Activated naive CD8-positive, alpha-beta T cell treated with anti-CD3 and anti-CD28 coated beads, Interleukin-2, amount 10 ng/mL, durations not matched to agents 7 days and 5 days (primary cell): ENCODE results near the gene ABR. TPM values are rescaled to one million over a fixed set of nuclear protein-coding genes. Genes with fewer than 3 reads are reported as not detected.
"Not testable (repeated sequence)": the region's sequence is repeated elsewhere in the genome, so short reads cannot be mapped to it uniquely, and the experiment has no call there.

ENCODE experiments used
- ATAC-seq: fragments of 150-1000 bp; cut with Tn5 transposase; one replicate; pipeline ENCODE4 v1.10.0; 2021; ENCODE audit warnings: low read depth, moderate library complexity
- POLR2A ChIA-PET: fragments of 350-600 bp; sonication (Branson Sonifier 250); formaldehyde crosslinking; loops from one replicate; lab custom pipeline; 2021; ENCODE audit warnings: antibody characterized with exemption; lab: Charles Lee
- DNase-seq: peaks from one replicate; pipeline ENCODE4 v3.0.0; 2021
- H3K27ac Mint-ChIP-seq: one replicate; pipeline ENCODE4 v1.8.0; 2022; ENCODE audit warnings: mild to moderate bottlenecking, mixed read lengths
- H3K27me3 Mint-ChIP-seq: one replicate; pipeline ENCODE4 v1.8.0; 2022; ENCODE audit warnings: mild to moderate bottlenecking, moderate library complexity, mixed read lengths
- H3K36me3 Mint-ChIP-seq: one replicate; pipeline ENCODE4 v1.8.0; 2021; ENCODE audit warnings: mild to moderate bottlenecking, mixed read lengths
- H3K4me1 Mint-ChIP-seq: one replicate; pipeline ENCODE4 v1.8.0; 2021; ENCODE audit warnings: mixed read lengths
- H3K4me3 Mint-ChIP-seq: one replicate; pipeline ENCODE4 v1.8.0; 2022; ENCODE audit warnings: mild to moderate bottlenecking, moderate library complexity, mixed read lengths
- H3K9me3 Mint-ChIP-seq: one replicate; pipeline ENCODE4 v1.8.0; 2021; ENCODE audit warnings: mixed read lengths
- total RNA-seq, 2 experiments: library from RNA; stranded (reverse); gene quantifications; one replicate each; pipeline ENCODE4 v1.2.3, GENCODE V29; 2021

The ABR gene
- total RNA-seq, 2 experiments from 2014 or later: 156 to 158 TPM

DNA sequence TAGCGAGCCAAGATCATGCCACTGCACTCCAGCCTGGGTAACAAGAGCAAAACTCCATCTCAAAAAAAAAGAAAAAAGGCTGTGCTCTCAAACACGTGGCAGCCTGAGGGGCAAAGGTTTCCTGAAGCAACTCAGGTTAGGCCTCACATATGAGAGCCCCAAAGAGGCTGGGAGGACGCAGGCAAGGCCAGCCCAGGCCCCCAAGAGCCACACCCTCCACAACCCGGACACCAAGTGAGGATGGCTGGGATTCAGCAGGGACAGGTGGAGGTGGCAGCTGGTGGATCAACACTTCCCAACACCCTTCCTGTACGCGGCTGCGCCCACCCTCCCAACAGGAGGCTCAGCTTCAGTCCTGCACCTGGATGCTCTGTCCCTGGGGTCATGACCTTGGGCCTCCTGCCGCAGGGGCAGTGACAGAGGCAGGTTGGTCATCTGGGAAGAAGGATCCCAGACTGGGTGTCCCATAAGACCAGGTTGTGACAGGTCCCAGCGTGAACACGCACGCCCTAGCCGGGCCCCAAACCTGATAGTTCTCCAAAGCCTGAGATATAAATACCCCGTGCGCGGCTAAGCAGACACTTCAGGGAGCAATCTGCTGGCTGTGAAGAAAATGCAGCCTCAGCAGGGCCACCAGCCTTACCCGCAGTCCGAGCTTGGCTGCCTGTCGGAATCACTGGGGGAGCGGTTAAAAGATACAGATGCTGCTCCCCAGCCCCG lies 104.7 kb downstream of the ABR start:
- POLR2A ChIA-PET: no interaction called here
- no peaks in the 10 kb centered on the region for H3K9me3 Mint-ChIP-seq
- ATAC-seq (no peak), DNase-seq (no peak)
- H3K36me3 Mint-ChIP-seq: peaks cover 5% of the 10 kb centered on the region
- no peak overlapping the region for H3K4me3 Mint-ChIP-seq
- H3K27ac Mint-ChIP-seq: no peak overlapping the region
- no peaks in the 10 kb centered on the region for H3K4me1 Mint-ChIP-seq
- H3K27me3 Mint-ChIP-seq: no peaks in the 10 kb centered on the region

- POLR2A ChIA-PET, DNase-seq, ATAC-seq, H3K27ac Mint-ChIP-seq, H3K4me1 Mint-ChIP-seq, H3K4me3 Mint-ChIP-seq, H3K9me3 Mint-ChIP-seq, H3K27me3 Mint-ChIP-seq, H3K36me3 Mint-ChIP-seq: not testable (repeated sequence)
These were observed 105.7 kb downstream of the ABR start for GRCh38 chr17:1073963-1074625.

DNA sequence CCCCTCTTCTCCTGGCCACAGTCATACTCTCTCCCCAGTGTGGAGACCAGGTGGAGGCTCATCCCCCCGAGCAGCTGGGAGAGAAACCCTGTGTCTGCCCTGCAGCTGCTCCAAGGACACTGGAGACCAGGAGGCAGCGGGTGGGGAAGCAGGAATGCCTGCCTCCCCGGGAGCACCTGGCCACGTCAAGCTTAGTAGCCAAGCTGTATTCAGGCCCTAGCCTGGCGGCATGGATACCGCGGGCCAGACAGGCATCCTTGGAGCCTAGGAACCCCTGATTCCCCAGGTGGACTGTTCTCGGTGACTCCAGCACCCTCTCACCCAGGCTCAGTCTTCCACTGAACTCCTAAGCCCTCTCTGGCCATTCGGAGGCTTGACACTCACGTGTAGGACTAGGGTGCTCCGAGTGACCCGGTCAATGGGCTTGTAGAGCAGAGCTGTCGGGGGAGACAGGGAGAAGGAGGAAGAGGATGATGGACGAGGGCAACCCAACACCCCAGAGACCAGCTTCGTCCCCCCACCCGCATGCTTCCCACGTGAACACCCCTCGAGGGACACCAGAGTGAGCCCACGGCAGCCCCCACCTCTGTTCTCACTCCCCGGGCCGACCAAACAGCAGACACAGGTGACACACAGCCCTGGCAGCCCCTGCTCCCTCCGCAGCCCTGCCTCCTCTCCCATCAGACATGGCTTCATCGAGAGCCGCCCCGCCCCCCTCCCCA lies 106.4 kb downstream of the ABR start:
- Mint-ChIP-seq H3K36me3 (peaks cover 11% of the 10 kb centered on the region), H3K4me1 (no peaks in the 10 kb centered on the region), H3K4me3 (no peak overlapping the region), H3K27ac (no peak overlapping the region), H3K9me3 (no peaks in the 10 kb centered on the region), H3K27me3 (no peaks in the 10 kb centered on the region)
- DNase-seq (no peak), ATAC-seq (no peak)
- POLR2A ChIA-PET: no interaction called here

- Mint-ChIP-seq H3K36me3 (peaks cover 19% of the 10 kb centered on the region), H3K4me3 (no peak overlapping the region), H3K27ac (no peak overlapping the region), H3K9me3 (no peaks in the 10 kb centered on the region), H3K27me3 (no peaks in the 10 kb centered on the region), H3K4me1 (no peaks in the 10 kb centered on the region)
- POLR2A ChIA-PET: no interaction called here
- DNase-seq (no peak), ATAC-seq (no peak)
These were observed 107.2 kb downstream of the ABR start for GRCh38 chr17:1072551-1072961.

DNA sequence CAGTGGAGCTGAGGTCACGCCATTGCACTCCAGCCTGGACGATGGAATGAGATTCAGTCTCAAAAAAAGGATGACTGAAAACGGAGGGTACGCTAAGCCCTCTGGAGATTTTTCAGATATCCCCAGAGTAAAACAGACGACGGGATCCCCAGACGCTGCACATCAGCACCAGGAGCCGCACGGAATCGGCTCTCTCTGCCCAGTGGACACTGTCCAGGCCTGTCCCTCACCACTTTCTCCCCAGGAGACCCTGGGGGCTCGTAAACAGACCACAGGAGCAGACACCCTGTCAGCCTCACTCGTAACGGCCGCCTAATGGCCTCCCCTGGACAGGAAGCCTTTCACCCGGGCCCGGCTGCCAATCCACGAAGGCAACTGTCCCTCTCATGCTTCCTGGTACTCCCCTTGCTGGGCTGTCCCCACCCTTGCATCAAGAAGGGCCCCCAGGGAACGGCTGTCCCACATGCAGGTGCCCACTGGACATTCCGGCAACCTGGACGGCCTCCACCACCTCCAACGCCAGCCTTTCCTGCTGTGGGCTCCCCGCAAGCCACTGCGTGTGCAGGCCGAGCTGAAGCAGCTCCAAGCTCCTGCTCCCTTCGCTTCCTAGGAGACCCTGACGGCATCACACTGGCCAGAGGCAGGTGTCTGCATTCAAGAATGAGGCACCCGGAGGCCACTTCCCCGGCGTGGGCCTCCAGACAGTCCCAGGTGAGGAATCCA lies 108.5 kb downstream of the ABR start:
- no peak overlapping the region for H3K27ac Mint-ChIP-seq
- H3K4me3 Mint-ChIP-seq: no peak overlapping the region
- peaks cover 1% of the 10 kb centered on the region for H3K9me3 Mint-ChIP-seq
- DNase-seq (no peak), ATAC-seq (no peak)
- H3K4me1 Mint-ChIP-seq: no peaks in the 10 kb centered on the region
- POLR2A ChIA-PET: no interaction called here
- no peaks in the 10 kb centered on the region for H3K27me3 Mint-ChIP-seq
- peaks cover 32% of the 10 kb centered on the region for H3K36me3 Mint-ChIP-seq

DNA sequence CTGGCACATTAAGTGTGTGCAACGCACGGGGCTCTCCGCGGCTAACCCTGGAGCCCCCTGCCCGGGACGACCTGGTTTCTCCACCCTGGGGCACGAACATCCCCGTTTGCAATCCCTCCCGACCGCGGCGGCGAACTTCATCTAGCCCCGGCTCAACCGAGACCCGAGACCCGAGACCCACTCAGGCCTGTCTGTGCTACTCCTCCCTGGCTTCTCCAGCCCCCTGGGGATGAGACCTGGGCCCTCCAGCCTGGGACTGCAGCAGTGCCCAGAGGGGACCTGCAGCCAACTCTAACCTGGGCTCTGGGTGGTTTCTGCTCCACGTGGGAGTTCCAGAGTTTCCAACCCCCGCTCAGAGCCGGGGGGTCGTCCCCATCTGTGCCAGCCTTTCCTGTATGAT lies 109.4 kb downstream of the ABR start:
- Mint-ChIP-seq H3K36me3 (peaks cover 40% of the 10 kb centered on the region), H3K27me3 (no peaks in the 10 kb centered on the region), H3K9me3 (peaks cover 3% of the 10 kb centered on the region), H3K27ac (no peak overlapping the region), H3K4me1 (no peaks in the 10 kb centered on the region), H3K4me3 (no peak overlapping the region)
- DNase-seq (no peak), ATAC-seq (no peak)
- POLR2A ChIA-PET: no interaction called here

DNA sequence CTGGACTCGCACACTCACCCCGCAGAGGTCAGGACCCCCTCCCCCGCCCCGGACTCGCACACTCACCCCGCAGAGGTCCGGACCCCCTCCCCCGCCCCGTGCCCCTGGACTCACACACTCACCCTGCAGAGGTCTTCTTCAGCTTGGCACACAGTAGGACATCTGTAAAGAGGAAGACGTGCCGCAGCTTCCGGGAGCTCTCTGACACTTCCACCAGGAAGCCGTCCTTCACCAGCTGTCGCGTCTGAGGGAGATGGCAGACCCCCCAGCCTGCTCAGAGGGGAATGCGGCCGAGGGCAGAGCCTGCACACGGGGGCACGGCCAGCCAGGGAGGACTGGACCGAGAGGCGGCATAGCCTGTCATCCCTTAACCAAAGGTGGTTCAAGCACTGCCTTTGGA lies 109.9 kb downstream of the ABR start:
- POLR2A ChIA-PET: no interaction called here
- no peaks in the 10 kb centered on the region for H3K27me3 Mint-ChIP-seq
- no peak for ATAC-seq
- H3K9me3 Mint-ChIP-seq: peaks cover 3% of the 10 kb centered on the region
- no peak overlapping the region for H3K4me3 Mint-ChIP-seq
- DNase-seq: no peak
- peaks cover 41% of the 10 kb centered on the region for H3K36me3 Mint-ChIP-seq
- no peaks in the 10 kb centered on the region for H3K4me1 Mint-ChIP-seq
- H3K27ac Mint-ChIP-seq: no peak overlapping the region

DNA sequence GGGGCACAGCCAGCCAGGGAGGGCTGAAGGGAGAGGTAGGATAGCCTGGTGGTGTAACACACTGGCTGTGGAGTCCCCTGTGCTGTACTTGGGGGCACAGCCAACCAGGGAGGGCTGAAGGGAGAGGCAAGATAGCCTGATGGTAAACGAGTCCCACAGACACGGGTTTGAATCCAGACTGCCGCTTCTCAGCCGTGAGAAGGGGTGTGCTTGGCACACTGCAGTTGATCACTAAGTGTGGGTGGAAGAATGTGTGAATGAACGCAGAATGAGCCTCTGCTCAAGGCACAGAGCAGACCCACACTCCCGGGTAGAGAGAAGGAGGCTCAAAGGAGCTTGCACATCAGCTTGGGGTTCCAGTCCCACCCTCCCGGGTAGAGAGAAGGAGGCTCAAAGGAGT lies 111.4 kb downstream of the ABR start:
- Mint-ChIP-seq H3K27ac (no peak overlapping the region), H3K9me3 (peaks cover 3% of the 10 kb centered on the region), H3K4me3 (no peak overlapping the region), H3K4me1 (no peaks in the 10 kb centered on the region), H3K27me3 (no peaks in the 10 kb centered on the region), H3K36me3 (peaks cover 41% of the 10 kb centered on the region)
- ATAC-seq (no peak), DNase-seq (no peak)
- POLR2A ChIA-PET: no interaction called here

- Mint-ChIP-seq H3K27ac (no peak overlapping the region), H3K4me1 (no peaks in the 10 kb centered on the region), H3K36me3 (peaks cover 45% of the 10 kb centered on the region), H3K4me3 (no peak overlapping the region), H3K27me3 (no peaks in the 10 kb centered on the region), H3K9me3 (peaks cover 3% of the 10 kb centered on the region)
- no peak for ATAC-seq
- no peak for DNase-seq
- POLR2A ChIA-PET: no interaction called here
These were observed 112.4 kb downstream of the ABR start for GRCh38 chr17:1067282-1067956.

DNA sequence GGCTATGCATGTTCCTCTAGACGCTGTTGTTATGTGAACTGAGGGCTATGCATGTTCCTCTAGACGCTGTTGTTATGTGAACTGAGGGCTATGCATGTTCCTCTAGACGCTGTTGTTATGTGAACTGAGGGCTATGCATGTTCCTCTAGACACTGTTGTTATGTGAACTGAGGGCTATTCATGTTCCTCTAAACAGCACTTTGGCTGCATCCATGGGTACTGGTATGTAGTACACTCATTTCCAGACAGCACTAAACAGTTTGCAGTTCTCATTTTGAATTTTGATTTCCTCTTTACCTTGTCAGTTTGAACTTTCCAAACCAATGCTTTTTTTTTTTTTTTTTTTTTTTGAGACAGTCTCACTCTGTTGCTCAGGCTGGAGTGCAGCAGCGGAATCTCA lies 114.4 kb downstream of the ABR start:
- H3K36me3 Mint-ChIP-seq: peaks cover 47% of the 10 kb centered on the region
- H3K27ac Mint-ChIP-seq, ATAC-seq, H3K4me1 Mint-ChIP-seq, POLR2A ChIA-PET, H3K27me3 Mint-ChIP-seq, H3K9me3 Mint-ChIP-seq, H3K4me3 Mint-ChIP-seq, DNase-seq: not testable (repeated sequence)

DNA sequence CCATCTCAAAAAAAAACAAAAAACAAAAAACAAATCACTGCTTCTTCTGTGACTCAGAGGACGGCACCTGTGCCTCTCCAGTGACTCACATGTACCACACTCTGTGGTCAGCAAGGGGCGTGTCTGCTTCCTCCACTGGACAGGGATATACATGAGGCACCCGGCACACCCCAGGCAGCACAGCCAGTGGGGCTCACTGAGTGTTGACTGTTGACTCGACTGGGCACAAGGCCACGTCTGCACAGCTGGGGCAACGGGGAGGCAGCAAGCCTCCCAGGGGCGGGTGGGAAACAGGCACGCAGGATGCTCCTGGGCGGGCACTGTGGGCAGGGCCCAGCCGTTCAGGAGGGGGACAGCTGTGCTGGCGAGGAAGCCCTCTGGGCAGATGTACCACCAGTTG lies 118.8 kb downstream of the ABR start:
- DNase-seq (no peak), ATAC-seq (no peak)
- no peaks in the 10 kb centered on the region for H3K9me3 Mint-ChIP-seq
- no peaks in the 10 kb centered on the region for H3K4me1 Mint-ChIP-seq
- H3K27me3 Mint-ChIP-seq: no peaks in the 10 kb centered on the region
- peaks cover 29% of the 10 kb centered on the region for H3K36me3 Mint-ChIP-seq
- POLR2A ChIA-PET: no interaction called here
- no peak overlapping the region for H3K4me3 Mint-ChIP-seq
- no peak overlapping the region for H3K27ac Mint-ChIP-seq

DNA sequence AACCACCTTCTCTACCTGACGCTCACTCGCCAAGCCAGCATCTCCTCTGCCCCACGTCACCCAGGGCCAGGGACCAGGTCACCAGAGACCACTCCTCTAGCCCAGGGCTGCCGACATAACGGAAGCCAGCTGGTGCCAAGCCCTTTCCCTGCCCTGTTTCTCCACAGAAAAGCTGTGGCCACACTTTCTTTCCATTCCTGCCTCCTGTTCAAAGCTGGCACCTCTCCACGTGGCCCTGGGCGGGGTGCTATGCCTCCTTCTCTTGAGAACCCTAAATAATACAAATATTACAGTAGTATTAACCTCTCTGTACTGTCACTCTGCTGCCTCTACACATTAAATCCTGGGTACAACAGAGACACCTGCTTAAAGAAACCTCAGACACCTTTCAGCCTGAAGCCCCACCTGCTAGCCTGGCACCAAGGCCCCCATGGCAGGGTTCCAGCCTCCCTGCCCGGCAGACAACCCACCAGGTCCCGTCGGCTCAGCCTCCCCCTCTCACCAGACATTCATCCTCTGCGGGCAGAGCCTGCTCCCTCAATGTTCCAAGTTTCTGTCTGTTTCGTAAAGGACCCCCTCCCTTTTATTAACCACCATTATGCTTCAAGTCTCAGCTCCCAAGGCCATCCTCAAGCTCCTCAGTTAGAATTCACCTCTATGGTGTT lies 120.5 kb downstream of the ABR start:
- no peak for ATAC-seq
- POLR2A ChIA-PET: interaction anchor here (0.6 kb wide), 1 partner anchor 28 kb away, joined by 4 read pairs; no protein-coding TSS in a partner anchor
- Mint-ChIP-seq H3K4me1 (no peaks in the 10 kb centered on the region), H3K27ac (no peak overlapping the region), H3K36me3 (peaks cover 22% of the 10 kb centered on the region), H3K4me3 (no peak overlapping the region), H3K9me3 (no peaks in the 10 kb centered on the region), H3K27me3 (no peaks in the 10 kb centered on the region)
- no peak for DNase-seq
